C4-2B (cell line): ENCODE measurements around the gene FOXO3.

Experiments used
- H3K27ac ChIP-seq: fragments of 450-650 bp; 2 replicates; pipeline ENCODE4 v1.5.1; 2017
- CTCF ChIP-seq: fragments of 450-650 bp; conservative IDR thresholded peaks from 2 replicates; pipeline ENCODE4 v1.5.1; 2017; ENCODE audit warnings: mild to moderate bottlenecking
- ZFX ChIP-seq: fragments of 450-650 bp; IDR thresholded peaks from 2 replicates; pipeline ENCODE4 v1.6.1; 2017

Gene FOXO3

DNA sequence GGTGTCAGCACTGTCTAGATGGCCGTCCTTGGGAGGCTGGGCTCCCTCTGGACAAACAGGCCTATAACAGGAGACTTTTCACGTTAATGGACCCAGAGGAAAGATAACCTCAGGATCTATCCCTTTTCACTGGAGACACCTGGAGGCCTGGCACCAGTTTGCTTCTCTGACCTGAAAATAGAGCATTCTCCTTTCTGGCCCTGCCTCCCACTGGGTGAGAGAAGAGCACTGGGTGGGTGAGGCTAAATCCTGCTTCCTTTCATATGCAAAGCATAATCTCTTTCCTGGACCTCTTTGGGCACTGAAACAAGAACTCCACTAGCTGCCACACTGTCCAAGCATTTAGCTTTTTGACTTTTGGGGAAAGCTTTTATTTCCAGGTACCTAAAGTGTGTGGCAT lies 78.3 kb downstream of the FOXO3 start:
- H3K27ac ChIP-seq, result no peak overlapping the region
- no peak for TF ChIP-seq CTCF
- no peak for TF ChIP-seq ZFX

- H3K27ac ChIP-seq, result no peak overlapping the region
- TF ChIP-seq ZFX, result no peak
- no peak for TF ChIP-seq CTCF
These were observed 79.4 kb downstream of the FOXO3 start for GRCh38 chr6:108640104-108640503.

DNA sequence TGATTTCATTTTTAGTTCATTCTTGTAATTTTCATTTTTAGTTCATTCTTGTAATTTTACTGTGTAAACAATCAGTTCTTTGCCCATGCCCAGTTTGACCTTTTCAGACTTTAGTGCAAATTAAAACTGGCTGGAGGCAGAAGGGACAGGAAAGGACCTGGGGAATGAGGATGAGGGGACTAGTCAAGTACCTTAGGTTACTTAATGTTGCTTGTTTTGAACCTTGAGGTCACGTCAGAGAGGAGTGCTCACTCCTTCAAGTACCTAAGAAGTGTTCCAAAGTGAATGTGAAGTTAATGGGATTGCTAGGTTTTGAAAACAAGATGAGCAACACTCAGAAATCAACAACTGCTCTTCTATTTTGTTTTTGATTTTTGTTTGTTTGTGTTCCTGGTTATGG lies 82.5 kb downstream of the FOXO3 start:
- TF ChIP-seq ZFX (no peak), CTCF (no peak)
- H3K27ac ChIP-seq, result no peak overlapping the region

DNA sequence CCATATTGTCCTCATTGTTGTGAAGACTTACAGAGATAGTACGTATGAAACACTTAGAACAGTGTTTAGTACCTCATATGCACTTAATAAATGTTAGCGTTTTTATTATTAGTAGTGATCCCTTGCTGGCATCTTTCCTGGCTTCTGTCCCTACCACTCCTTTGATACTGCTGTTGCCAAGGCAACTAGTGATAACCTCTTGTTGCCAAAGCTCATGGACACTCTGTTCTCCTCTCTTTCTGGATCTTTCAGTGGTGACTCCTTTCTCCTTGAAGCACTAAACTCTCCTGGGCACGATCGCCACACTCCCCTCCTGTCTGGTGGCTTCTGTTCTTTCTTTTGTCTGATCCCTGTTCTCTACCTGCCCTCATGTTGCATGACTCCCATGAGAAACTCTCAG lies 83.5 kb downstream of the FOXO3 start:
- TF ChIP-seq CTCF (no peak), ZFX (no peak)

DNA sequence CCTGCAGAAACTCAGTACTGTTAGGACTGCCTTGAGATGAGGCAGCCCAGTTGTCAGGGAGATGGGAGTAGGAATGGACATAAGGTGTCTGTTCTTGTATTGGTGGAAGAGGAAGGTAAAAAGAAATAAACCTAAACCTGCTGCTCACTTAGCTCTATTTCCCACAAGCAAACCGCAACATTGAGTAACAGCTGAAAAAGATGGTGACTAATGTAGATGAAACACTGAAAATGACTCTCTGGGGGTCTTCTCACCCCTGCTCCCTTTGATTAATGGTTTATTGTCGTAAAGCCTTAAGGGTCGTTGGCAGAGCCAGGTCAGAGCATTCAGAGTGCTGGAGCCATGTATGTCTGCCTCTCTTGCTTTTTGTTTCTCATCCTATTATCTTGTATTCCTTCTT lies 87.5 kb downstream of the FOXO3 start:
- TF ChIP-seq CTCF (no peak), ZFX (no peak)
- H3K27ac ChIP-seq, result no peak overlapping the region

More for the DNA sequence above, 83.5 kb downstream of the FOXO3 start:
- H3K27ac ChIP-seq, result no peak overlapping the region

DNA sequence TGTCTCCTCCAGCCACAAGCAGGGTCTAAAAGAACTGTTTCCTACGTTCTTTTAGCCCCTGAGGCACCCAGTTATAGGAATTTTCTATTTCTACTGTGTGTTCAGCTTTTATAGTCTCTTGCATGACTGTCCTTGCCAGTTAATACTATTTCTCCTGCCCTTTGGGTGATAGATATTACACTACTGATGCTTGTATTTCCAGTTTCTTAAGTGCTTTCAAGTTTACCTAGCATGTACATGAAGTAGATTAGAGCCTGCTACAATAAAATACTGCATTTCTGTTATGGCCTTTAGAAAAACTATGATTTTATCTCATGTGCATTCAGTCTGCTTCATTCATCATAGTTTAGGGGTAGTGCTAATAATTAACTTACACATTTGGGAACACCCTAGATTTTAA lies 89.6 kb downstream of the FOXO3 start:
- H3K27ac ChIP-seq, result no peak overlapping the region
- TF ChIP-seq CTCF (no peak), ZFX (no peak)

- H3K27ac ChIP-seq, result no peak overlapping the region
- no peak for TF ChIP-seq CTCF
- no peak for TF ChIP-seq ZFX
These were observed 90.1 kb downstream of the FOXO3 start for GRCh38 chr6:108650781-108651180.
